Nephron (organoid): ENCODE measurements around the gene SLC38A10.
"Not testable (repeated sequence)": the region's sequence is repeated elsewhere in the genome, so short reads cannot be mapped to it uniquely, and the experiment has no call there.

Source experiments
- H3K27ac Mint-ChIP-seq, 3 experiments: 2 replicates each; pipeline ENCODE4 v1.8.0; 2020; ENCODE audit warnings: mixed read lengths in 3 of 3, mild to moderate bottlenecking in 2 of 3, moderate library complexity in 1 of 3
- H3K27me3 Mint-ChIP-seq: 2 replicates; pipeline ENCODE4 v1.8.0; 2021; ENCODE audit warnings: low read depth, mild to moderate bottlenecking, moderate library complexity, mixed read lengths
- H3K36me3 Mint-ChIP-seq: 2 replicates; pipeline ENCODE4 v1.8.0; 2020; ENCODE audit warnings: low read depth, mixed read lengths
- H3K4me1 Mint-ChIP-seq: 2 replicates; pipeline ENCODE4 v1.8.0; 2020; ENCODE audit warnings: mixed read lengths
- H3K4me3 Mint-ChIP-seq, 3 experiments: 2 replicates each; pipeline ENCODE4 v1.8.0; 2020; ENCODE audit warnings: mild to moderate bottlenecking in 3 of 3, mixed read lengths in 3 of 3, moderate library complexity in 2 of 3
- H3K9me3 Mint-ChIP-seq: 2 replicates; pipeline ENCODE4 v1.8.0; 2020; ENCODE audit warnings: mixed read lengths
- TF ChIP-seq, protein P1 (sequence below), 3 experiments: fragments of 200-600 bp; sonication (generic); IDR thresholded peaks; one replicate each; pipeline ENCODE4 v1.5.0; 2021; ENCODE audit warnings: antibody characterized with exemption in 3 of 3; ENCODE audit not compliant: unreplicated experiment in 3 of 3

SLC38A10 gene

DNA sequence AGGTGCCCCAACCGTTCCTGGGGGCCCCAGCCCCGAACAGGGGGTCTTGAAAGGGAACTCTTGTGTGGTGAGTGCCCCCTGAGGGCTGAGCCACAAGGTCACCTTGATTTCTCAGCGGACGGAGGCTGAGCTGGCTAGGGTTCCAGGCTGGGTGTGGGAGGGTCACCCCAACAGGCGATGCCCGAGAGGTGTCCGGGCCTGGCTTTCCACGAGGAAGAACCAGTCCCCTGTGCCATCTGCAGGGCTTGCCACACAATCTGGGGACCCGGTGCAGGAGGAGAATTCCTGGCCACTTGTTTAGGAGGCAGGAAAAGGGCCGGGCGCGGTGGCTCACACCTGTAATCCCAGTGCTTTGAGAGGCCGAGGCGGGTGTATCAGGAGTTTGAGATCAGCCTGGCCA, 16.8 kb upstream of the SLC38A10 start:
- Mint-ChIP-seq H3K4me1 (peaks cover 30% of the 10 kb centered on the region), H3K36me3 (no peaks in the 10 kb centered on the region), H3K9me3 (no peaks in the 10 kb centered on the region), H3K27ac (no peak overlapping the region), H3K4me3 (no peak overlapping the region), H3K27me3 (no peaks in the 10 kb centered on the region)
- TF ChIP-seq, protein P1, sequence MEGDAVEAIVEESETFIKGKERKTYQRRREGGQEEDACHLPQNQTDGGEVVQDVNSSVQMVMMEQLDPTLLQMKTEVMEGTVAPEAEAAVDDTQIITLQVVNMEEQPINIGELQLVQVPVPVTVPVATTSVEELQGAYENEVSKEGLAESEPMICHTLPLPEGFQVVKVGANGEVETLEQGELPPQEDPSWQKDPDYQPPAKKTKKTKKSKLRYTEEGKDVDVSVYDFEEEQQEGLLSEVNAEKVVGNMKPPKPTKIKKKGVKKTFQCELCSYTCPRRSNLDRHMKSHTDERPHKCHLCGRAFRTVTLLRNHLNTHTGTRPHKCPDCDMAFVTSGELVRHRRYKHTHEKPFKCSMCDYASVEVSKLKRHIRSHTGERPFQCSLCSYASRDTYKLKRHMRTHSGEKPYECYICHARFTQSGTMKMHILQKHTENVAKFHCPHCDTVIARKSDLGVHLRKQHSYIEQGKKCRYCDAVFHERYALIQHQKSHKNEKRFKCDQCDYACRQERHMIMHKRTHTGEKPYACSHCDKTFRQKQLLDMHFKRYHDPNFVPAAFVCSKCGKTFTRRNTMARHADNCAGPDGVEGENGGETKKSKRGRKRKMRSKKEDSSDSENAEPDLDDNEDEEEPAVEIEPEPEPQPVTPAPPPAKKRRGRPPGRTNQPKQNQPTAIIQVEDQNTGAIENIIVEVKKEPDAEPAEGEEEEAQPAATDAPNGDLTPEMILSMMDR (IDR thresholded peaks at IDR 0.05; ENCODE audit: unreplicated experiment in 3 of 3) = no peak

DNA sequence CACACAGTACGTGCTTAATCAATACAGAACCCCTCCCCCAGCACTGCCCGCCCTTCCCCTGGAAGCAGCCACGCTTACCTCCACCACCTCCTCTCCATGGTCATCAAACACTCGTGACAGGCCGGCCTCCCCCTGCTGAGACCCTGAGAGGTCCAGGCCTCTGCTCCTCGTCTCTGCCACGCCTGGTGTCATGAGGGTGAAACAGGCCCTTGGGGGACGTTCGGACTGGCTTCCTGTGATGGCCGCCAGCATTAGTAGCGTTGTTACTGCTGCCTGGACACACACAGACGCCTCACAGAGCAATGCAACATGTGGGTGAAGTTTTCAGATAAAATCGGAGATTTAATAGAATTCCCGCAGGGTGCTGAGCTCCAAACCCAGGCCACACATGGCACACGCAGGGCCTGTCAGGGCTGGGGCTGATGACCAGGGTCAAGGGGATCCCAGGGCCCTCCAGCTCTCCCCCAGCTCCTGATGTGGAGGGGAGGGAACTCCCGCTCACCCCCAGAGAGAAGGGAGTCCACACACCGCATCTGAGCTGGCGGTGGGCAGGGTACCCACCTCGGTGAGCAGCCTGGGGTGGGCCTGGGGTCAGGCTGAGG, 15.9 kb upstream of the SLC38A10 start:
- H3K27me3 Mint-ChIP-seq = no peaks in the 10 kb centered on the region
- no peaks in the 10 kb centered on the region for H3K36me3 Mint-ChIP-seq
- H3K4me3 Mint-ChIP-seq = peak overlapping the region; percentile 38 to 64 (median 54)
- H3K27ac Mint-ChIP-seq = peak overlapping the region; percentile 77 to 94 (median 85)
- H3K4me1 Mint-ChIP-seq = peaks cover 26% of the 10 kb centered on the region
- TF ChIP-seq, protein P1 (IDR thresholded peaks at IDR 0.05; ENCODE audit: unreplicated experiment in 3 of 3) = no peak
- no peaks in the 10 kb centered on the region for H3K9me3 Mint-ChIP-seq

DNA sequence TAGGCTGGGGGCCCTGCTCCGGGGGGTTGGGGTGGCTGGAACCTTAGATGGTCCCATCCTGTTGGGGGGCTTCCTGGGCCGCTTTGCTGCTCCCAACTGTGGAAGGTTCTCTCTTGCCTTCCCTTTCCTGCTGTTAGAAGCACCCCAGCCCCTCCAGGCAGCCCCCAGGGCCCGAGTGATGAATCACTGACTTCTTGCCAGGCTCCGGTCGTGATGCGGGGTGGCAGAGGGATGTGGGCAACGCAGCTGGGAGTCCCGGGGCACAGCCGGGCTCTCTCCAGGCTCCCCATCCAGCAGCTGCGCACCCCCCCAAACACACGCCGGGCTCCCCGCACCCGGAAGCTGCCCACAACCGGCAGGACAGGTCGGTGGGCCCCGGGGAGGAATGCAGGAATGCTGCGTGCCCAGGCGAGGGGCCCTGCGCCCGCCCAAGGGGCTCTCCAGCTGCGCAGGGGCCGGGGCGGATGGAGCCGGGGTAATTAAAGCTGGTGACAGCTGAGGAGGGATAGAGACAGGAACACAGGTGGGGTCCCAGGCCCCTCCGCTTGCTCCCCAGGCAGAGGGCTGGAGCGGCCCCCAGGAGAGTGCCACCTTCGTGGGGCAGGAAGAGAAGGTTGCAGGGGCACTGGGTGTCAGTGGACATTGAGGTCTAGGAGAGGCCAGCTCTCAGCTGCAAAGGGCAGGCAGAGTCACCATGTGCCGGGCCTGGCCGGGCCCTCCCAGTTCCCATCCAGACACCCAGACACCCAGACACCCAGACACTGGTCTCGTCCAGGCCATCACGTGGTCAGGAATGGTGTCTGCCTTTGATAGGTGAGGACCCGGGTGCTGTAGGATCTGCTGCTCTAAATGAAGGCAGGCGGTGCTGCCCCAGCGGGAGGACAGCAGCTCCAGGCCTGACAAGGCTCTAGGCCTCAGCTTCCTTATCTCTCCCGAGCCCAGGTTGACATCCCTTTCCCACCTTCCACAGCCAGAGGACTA, 15.0 kb upstream of the SLC38A10 start:
- H3K4me3 Mint-ChIP-seq = peak overlapping the region in 1 of 3 experiments; percentile 64
- H3K9me3 Mint-ChIP-seq = no peaks in the 10 kb centered on the region
- TF ChIP-seq, protein P1 (IDR thresholded peaks at IDR 0.05; ENCODE audit: unreplicated experiment in 3 of 3) = no peak
- H3K27me3 Mint-ChIP-seq = peaks cover 3% of the 10 kb centered on the region
- peak overlapping the region; percentile 77 to 99 (median 85) for H3K27ac Mint-ChIP-seq
- H3K4me1 Mint-ChIP-seq = peaks cover 32% of the 10 kb centered on the region
- no peaks in the 10 kb centered on the region for H3K36me3 Mint-ChIP-seq

DNA sequence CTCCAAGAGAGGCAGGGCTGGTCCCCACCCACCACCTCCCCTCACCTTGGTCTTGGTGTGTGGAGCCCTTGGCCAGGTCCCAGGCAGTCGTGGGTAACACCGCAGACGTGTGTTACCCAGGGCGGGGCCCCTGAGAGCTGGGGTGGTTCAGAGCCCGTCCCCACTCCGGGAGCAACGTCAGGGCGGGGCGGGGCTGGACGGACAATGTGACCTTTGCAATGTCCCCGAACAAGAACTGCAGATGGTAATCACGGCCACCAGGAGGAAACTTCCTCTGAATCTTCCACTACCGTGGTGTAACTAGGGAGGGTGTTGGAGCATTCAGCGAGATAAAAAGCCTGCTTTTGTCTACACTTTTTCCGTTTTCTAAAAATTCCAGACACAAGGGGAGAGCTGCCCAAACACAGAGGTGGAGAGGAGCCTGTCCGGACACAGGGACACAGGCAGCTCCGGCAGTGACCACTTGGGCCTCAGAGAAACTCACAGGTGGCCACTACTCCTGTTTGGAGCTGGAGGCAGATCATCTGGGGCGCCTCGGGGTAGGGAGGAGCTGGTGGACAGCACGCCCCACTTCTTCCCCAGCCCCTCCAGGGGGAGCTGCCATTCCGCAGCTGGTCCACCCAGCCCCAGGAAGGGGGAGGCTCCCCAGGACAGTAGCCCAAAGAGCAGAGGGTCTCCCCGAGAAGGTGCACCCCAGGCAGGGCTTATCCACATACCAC, 14.2 kb upstream of the SLC38A10 start:
- H3K9me3 Mint-ChIP-seq = no peaks in the 10 kb centered on the region
- no peaks in the 10 kb centered on the region for H3K36me3 Mint-ChIP-seq
- peaks cover 32% of the 10 kb centered on the region for H3K4me1 Mint-ChIP-seq
- H3K27ac Mint-ChIP-seq = peak overlapping the region; percentile 78 to 99 (median 95)
- TF ChIP-seq, protein P1 (IDR thresholded peaks at IDR 0.05; ENCODE audit: unreplicated experiment in 3 of 3) = peak; percentile 45 to 59 (median 48)
- peak overlapping the region; percentile 29 to 63 (median 49) for H3K4me3 Mint-ChIP-seq
- peaks cover 3% of the 10 kb centered on the region for H3K27me3 Mint-ChIP-seq

DNA sequence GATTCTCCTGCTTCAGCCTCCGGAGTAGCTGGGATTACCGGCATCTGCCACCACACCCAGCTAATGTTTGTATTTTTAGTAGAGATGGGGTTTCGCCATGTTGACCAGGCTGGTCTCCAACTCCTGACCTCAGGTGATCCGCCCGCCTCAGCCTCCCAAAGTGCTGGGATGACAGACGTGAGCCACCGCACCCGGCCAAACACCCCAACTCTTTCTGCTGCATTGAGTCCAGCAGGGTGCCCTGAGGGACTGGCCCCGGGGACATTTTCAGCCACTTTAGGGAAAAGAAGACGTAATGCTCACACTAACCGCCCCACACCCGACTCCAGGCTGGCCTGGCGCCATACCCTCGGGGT, 13.7 kb upstream of the SLC38A10 start:
- H3K9me3 Mint-ChIP-seq = not testable (repeated sequence)
- peaks cover 32% of the 10 kb centered on the region for H3K4me1 Mint-ChIP-seq

More for the DNA sequence above, 13.7 kb upstream of the SLC38A10 start:
- H3K4me3 Mint-ChIP-seq, H3K27me3 Mint-ChIP-seq, H3K36me3 Mint-ChIP-seq: not testable (repeated sequence)
- H3K27ac Mint-ChIP-seq = peak overlapping the region in 2 of 3 experiments; percentile 78 to 95
